HepG2 (cell line): ENCODE data around the gene CEACAM5. TPM values are rescaled to one million over a fixed set of nuclear protein-coding genes. Genes with fewer than 3 reads are reported as not detected.

Experiments
- ATAC-seq: fragments of 200-7000 bp; cut with Tn5 transposase; 3 replicates; pipeline ENCODE4 v1.9.1; 2020; ENCODE audit warnings: mild to moderate bottlenecking, moderate library complexity
- BruUV-seq: library from RNA; stranded (reverse); fragments of 400-500 nt; replicated peaks from 2 replicates; lab custom pipeline; 2021; lab: Mats Ljungman, UMichigan
- CTCF ChIA-PET: fragments of 300-600 bp; formaldehyde crosslinking; extraction: SDS; loops from one replicate; lab custom pipeline; 2021; ENCODE audit warnings: low total read pairs, inconsistent platforms, low intra/inter-chr PET ratio; lab: Yijun Ruan, JAX
- POLR2A ChIA-PET: fragments of 350-600 bp; sonication (Branson Sonifier 250); formaldehyde crosslinking; loops from one replicate; lab custom pipeline; 2020; ENCODE audit warnings: antibody characterized with exemption, inconsistent platforms; lab: Yijun Ruan, JAX
- DNase-seq: peaks from one replicate; pipeline ENCODE4 v3.0.0-alpha.2; 2015; ENCODE audit warnings: low spot score
- FAIRE-seq: peaks from 3 replicates; lab custom pipeline; 2011; peaks lifted over from hg19 to GRCh38; lab: Jason Lieb, UNC
- H2AFZ ChIP-seq: one replicate; pipeline ENCODE4 v1.6.1; 2011; ENCODE audit warnings: low read length, inconsistent platforms
- H3K27ac ChIP-seq: fragments of 300-600 bp; 3 replicates; pipeline ENCODE4 v1.8.0; 2011; ENCODE audit warnings: mixed run types, mild to moderate bottlenecking, mixed read lengths, low read length, inconsistent platforms; ENCODE audit not compliant: insufficient read depth; ENCODE audit errors: extremely low read length
- H3K27me3 ChIP-seq, 2 experiments: fragments of 200-600 bp in 1 of 2; 2 replicates in 1 of 2; 3 replicates in 1 of 2; pipeline versions ENCODE4 v1.6.0 to v1.8.0; 2011; ENCODE audit warnings: low read length in 2 of 2, mild to moderate bottlenecking in 2 of 2, moderate library complexity in 2 of 2, inconsistent platforms in 1 of 2; ENCODE audit not compliant: insufficient read depth in 2 of 2, control insufficient read depth in 1 of 2
- H3K36me3 ChIP-seq, 2 experiments: fragments of 200-600 bp in 1 of 2; replicated peaks in 1 of 2; 2 replicates in 1 of 2; 3 replicates in 1 of 2; pipeline versions ENCODE4 v1.5.1 to v1.8.0; 2011; ENCODE audit warnings: low read length in 2 of 2, inconsistent platforms in 1 of 2; ENCODE audit not compliant: insufficient read depth in 2 of 2, control insufficient read depth in 1 of 2
- H3K4me1 ChIP-seq: 2 replicates; pipeline ENCODE4 v1.5.1; 2012; ENCODE audit warnings: low read length, inconsistent platforms; ENCODE audit not compliant: insufficient read depth
- H3K4me2 ChIP-seq: 2 replicates; pipeline ENCODE4 v1.6.0; 2011; ENCODE audit warnings: low read depth, low read length, inconsistent platforms
- H3K4me3 ChIP-seq, 3 experiments: fragments of 200-600 bp in 1 of 3; sonication (generic), shearing (Covaris generic) in 1 of 3; replicated peaks in 1 of 3; 2 replicates each; pipeline ENCODE4 v1.5.1; 2011 to 2016; ENCODE audit warnings: low read length in 3 of 3, inconsistent platforms in 2 of 3, low read depth in 2 of 3, mild to moderate bottlenecking in 2 of 3, control low read depth in 1 of 3, mixed read lengths in 1 of 3; ENCODE audit not compliant: insufficient read depth in 1 of 3
- H3K79me2 ChIP-seq: one replicate; pipeline ENCODE4 v1.6.1; 2011; ENCODE audit warnings: low read length, inconsistent platforms; ENCODE audit not compliant: insufficient read depth
- H3K9ac ChIP-seq: 2 replicates; pipeline ENCODE4 v1.6.0; 2011; ENCODE audit warnings: mild to moderate bottlenecking, low read depth, low read length, inconsistent platforms; ENCODE audit not compliant: insufficient read depth
- H3K9me3 ChIP-seq: 2 replicates; pipeline ENCODE4 v1.5.1; 2012; ENCODE audit warnings: mild to moderate bottlenecking, low read length
- H4K20me1 ChIP-seq: 2 replicates; pipeline ENCODE4 v1.6.0; 2011; ENCODE audit warnings: inconsistent platforms, mild to moderate bottlenecking, low read length, moderate library complexity; ENCODE audit not compliant: insufficient read depth
- ZNF33B ChIP-seq: sonication (generic); formaldehyde crosslinking; IDR thresholded peaks from 2 replicates; pipeline ENCODE4 v1.5.1; 2020; ENCODE audit warnings: mild to moderate bottlenecking, missing genetic modification reagents
- ZNF598 ChIP-seq: sonication (generic); formaldehyde crosslinking; IDR thresholded peaks from 2 replicates; pipeline ENCODE4 v1.5.1; 2020; ENCODE audit warnings: mild to moderate bottlenecking, missing genetic modification reagents, borderline replicate concordance
- WGBS: methylation state at CpG from one replicate; pipeline ENCODE4 v1.1.6; 2017; ENCODE audit warnings: low lambda C conversion rate; 5-methylcytosine and 5-hydroxymethylcytosine counted together
- in situ Hi-C: cut with HindIII; loops from 2 replicates; pipeline ENCODE4 v1.10.0; 2017; ENCODE audit warnings: low pct_unique_long_range_greater_than_20kb; ENCODE audit not compliant: extremely low pct_ligation_motif_present
- intact Hi-C: fragments of 100-400 bp; cut with micrococcal nuclease; formaldehyde crosslinking; loops from one replicate; pipeline ENCODE4 v1.10.0; 2022; ENCODE audit not compliant: unreplicated experiment
- polyA plus RNA-seq, 8 experiments: library from polyadenylated mRNA; depleted of rRNA in 3 of 8; stranded (reverse) in 7 of 8; unstranded in 1 of 8; fragments of >200 nt; fragmentation: Illumina TruSeq in 4 of 8; extraction: Trizol in 4 of 8; gene quantifications; 2 replicates each; pipeline versions ENCODE4 v1.2.1 to v1.2.3, GENCODE V29; 2011 to 2016; ENCODE audit warnings: low read depth in 4 of 8, missing spikeins in 1 of 8, mixed read lengths in 1 of 8; ENCODE audit not compliant: insufficient read depth in 1 of 8
- total RNA-seq, 5 experiments: library from RNA; depleted of rRNA; stranded (reverse); fragments of >200 nt; fragmentation: Illumina TruSeq; extraction: Trizol; gene quantifications; 2 replicates each; pipeline ENCODE4 v1.2.3, GENCODE V29; 2016; ENCODE audit warnings: low read depth in 1 of 5
- TF ChIP-seq, protein P1 (sequence below): sonication (generic); formaldehyde crosslinking; IDR thresholded peaks from 2 replicates; pipeline ENCODE4 v1.9.0; 2021; ENCODE audit warnings: missing genetic modification reagents, borderline replicate concordance
- TF ChIP-seq, protein P2 (sequence below): sonication (generic); formaldehyde crosslinking; IDR thresholded peaks from 2 replicates; pipeline ENCODE4 v1.5.1; 2020; ENCODE audit warnings: missing genetic modification reagents, mild to moderate bottlenecking, borderline replicate concordance

The CEACAM5 gene
- total and polyA plus RNA-seq, 2 of the 13 experiments (the other 11 are each of a cell fraction or from before 2014, with no cell fraction given), result not detected

DNA sequence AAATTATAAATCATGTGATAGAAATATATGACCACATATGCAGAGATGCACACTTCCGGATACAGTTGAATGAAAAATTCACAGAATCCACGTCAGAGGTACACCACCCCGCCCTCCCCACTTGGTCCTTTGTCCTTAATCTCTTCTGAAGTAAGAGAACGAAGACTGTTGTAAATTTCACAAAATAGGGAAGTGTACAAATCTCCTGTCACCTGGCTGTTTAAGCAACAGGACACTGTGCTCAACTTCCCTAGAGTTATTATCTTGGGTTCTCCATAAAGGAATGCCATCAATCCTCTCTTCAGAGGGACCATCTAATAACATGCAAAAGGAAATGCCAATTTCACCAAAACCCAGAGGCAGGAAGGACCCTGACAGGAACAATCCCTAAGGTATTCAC is 36.4 kb downstream of the CEACAM5 start:
- POLR2A ChIA-PET, result no interaction called here

More for the DNA sequence above, 36.4 kb downstream of the CEACAM5 start:
- peaks cover 0 to 26% of the 10 kb centered on the region in 2 experiments; a peak in 2 of 5 replicates for H3K27me3 ChIP-seq
- H3K4me1 ChIP-seq, result no peaks in the 10 kb centered on the region
- no peaks in the 10 kb centered on the region for H3K36me3 ChIP-seq
- no TSS peak for BruUV-seq
- H3K4me2 ChIP-seq, result no peak overlapping the region
- no peak for FAIRE-seq
- no peak overlapping the region for H3K9ac ChIP-seq
- no peaks in the 10 kb centered on the region for H3K79me2 ChIP-seq
- no peaks in the 10 kb centered on the region for H4K20me1 ChIP-seq
- CTCF ChIA-PET, result no interaction called here
- DNase-seq, result no peak
- H3K9me3 ChIP-seq, result no peaks in the 10 kb centered on the region
- no peak overlapping the region for H3K27ac ChIP-seq
- intact Hi-C loops, result no loop called here
- no peak for ATAC-seq
- WGBS, result 1% methylated on average over 4 of the region's 4 CpGs
- H3K4me3 ChIP-seq, result no peak overlapping the region
- TF ChIP-seq, protein P1, sequence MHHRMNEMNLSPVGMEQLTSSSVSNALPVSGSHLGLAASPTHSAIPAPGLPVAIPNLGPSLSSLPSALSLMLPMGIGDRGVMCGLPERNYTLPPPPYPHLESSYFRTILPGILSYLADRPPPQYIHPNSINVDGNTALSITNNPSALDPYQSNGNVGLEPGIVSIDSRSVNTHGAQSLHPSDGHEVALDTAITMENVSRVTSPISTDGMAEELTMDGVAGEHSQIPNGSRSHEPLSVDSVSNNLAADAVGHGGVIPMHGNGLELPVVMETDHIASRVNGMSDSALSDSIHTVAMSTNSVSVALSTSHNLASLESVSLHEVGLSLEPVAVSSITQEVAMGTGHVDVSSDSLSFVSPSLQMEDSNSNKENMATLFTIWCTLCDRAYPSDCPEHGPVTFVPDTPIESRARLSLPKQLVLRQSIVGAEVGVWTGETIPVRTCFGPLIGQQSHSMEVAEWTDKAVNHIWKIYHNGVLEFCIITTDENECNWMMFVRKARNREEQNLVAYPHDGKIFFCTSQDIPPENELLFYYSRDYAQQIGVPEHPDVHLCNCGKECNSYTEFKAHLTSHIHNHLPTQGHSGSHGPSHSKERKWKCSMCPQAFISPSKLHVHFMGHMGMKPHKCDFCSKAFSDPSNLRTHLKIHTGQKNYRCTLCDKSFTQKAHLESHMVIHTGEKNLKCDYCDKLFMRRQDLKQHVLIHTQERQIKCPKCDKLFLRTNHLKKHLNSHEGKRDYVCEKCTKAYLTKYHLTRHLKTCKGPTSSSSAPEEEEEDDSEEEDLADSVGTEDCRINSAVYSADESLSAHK (CRISPR knock-in tag), result no peak
- TF ChIP-seq ZNF33B (CRISPR knock-in tag) (no peak), ZNF598 (CRISPR knock-in tag) (no peak)
- TF ChIP-seq, protein P2, sequence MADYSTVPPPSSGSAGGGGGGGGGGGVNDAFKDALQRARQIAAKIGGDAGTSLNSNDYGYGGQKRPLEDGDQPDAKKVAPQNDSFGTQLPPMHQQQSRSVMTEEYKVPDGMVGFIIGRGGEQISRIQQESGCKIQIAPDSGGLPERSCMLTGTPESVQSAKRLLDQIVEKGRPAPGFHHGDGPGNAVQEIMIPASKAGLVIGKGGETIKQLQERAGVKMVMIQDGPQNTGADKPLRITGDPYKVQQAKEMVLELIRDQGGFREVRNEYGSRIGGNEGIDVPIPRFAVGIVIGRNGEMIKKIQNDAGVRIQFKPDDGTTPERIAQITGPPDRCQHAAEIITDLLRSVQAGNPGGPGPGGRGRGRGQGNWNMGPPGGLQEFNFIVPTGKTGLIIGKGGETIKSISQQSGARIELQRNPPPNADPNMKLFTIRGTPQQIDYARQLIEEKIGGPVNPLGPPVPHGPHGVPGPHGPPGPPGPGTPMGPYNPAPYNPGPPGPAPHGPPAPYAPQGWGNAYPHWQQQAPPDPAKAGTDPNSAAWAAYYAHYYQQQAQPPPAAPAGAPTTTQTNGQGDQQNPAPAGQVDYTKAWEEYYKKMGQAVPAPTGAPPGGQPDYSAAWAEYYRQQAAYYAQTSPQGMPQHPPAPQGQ, result no peak
- TF ChIP-seq, all 625 proteins: peak for 0
- H2AFZ ChIP-seq, result no peak overlapping the region
- in situ Hi-C loops, result no loop called here
